Measurements from ENCODE around the gene AGMO. TPM values are rescaled to one million over a fixed set of nuclear protein-coding genes. Genes with fewer than 3 reads are reported as not detected.

AGMO gene
- polyA plus RNA-seq, 2 of the 4 experiments (the other 2 are of a cell fraction): 2.6 to 7.9 TPM

- H3K27ac ChIP-seq: no peak overlapping the region
- ATAC-seq (no peak), DNase-seq (ENCODE audit: low read depth in 1 of 2, low spot score in 1 of 2) (no peak), FAIRE-seq (no peak)
- TF ChIP-seq RARB (CRISPR knock-in tag; IDR thresholded peaks at IDR 0.05) (no peak), BHLHE40 (IDR thresholded peaks at IDR 0.05; ENCODE audit: low read depth, low read length) (no peak), E2F6 (IDR thresholded peaks at IDR 0.05; ENCODE audit: borderline replicate concordance, low read depth) (no peak), CEBPB (IDR thresholded peaks at IDR 0.05) (no peak), POLR2AphosphoS2 (conservative IDR thresholded peaks at IDR 0.05; ENCODE audit: low read length) (no peak), RNF2 (IDR thresholded peaks at IDR 0.05; ENCODE audit: borderline replicate concordance, low read depth) (no peak), ZSCAN20 (CRISPR knock-in tag; IDR thresholded peaks at IDR 0.05) (no peak)
- no peak overlapping the region for H3K4me3 ChIP-seq
- POLR2A ChIA-PET: no interaction called here
- no peak overlapping the region for H3K4me2 ChIP-seq
- WGBS (ENCODE audit: missing lambda C conversion rate): 18% methylated on average over 1 of the region's 1 CpG
- no peaks in the 10 kb centered on the region for H3K9me3 ChIP-seq
- no peaks in the 10 kb centered on the region for H3K4me1 ChIP-seq
- CTCF ChIA-PET: no interaction called here
Observed at GRCh38 chr7:15370441-15370840, 191.4 kb downstream of the AGMO start.

- no peaks in the 10 kb centered on the region for H3K9me3 ChIP-seq
- no peak for TF ChIP-seq CBX2 (IDR thresholded peaks at IDR 0.05; ENCODE audit: borderline replicate concordance, low read depth)
- TF ChIP-seq TP53 (CRISPR knock-in tag; IDR thresholded peaks at IDR 0.05): no peak
- no peak for TF ChIP-seq POLR2A (IDR thresholded peaks at IDR 0.05; ENCODE audit: low read length)
- no peak for TF ChIP-seq RCOR1 (IDR thresholded peaks at IDR 0.05; ENCODE audit: low read depth, low read length)
- TF ChIP-seq HES2 (IDR thresholded peaks at IDR 0.05): no peak
- no peak for TF ChIP-seq EHMT2 (IDR thresholded peaks at IDR 0.05; ENCODE audit: low read depth)
- TF ChIP-seq POLR2AphosphoS2 (conservative IDR thresholded peaks at IDR 0.05; ENCODE audit: low read length): no peak
- no peak for TF ChIP-seq EHF (CRISPR knock-in tag; IDR thresholded peaks at IDR 0.05)
- TF ChIP-seq FOXS1 (CRISPR knock-in tag; IDR thresholded peaks at IDR 0.05): no peak
- no peak for TF ChIP-seq MYC (IDR thresholded peaks at IDR 0.05; ENCODE audit: borderline replicate concordance, low read length)
- no peak for TF ChIP-seq USF2 (IDR thresholded peaks at IDR 0.05)
- TF ChIP-seq NFE2L2 (conservative IDR thresholded peaks at IDR 0.05; ENCODE audit: low read length): no peak
- TF ChIP-seq HOXB13 (CRISPR knock-in tag; IDR thresholded peaks at IDR 0.05; ENCODE audit: low read depth): no peak
- no peak for TF ChIP-seq ZC3H11A (IDR thresholded peaks at IDR 0.05)
- no peak for TF ChIP-seq MAX (IDR thresholded peaks at IDR 0.05)
- TF ChIP-seq ZSCAN20 (CRISPR knock-in tag; IDR thresholded peaks at IDR 0.05): no peak
- TF ChIP-seq CTCF (IDR thresholded peaks at IDR 0.05): no peak
- ChIA-PET CTCF (no interaction called here), POLR2A (no interaction called here)
- H3K4me3 ChIP-seq: no peak overlapping the region
- no peaks in the 10 kb centered on the region for H3K4me1 ChIP-seq
- FAIRE-seq (no peak), ATAC-seq (no peak), DNase-seq (ENCODE audit: low read depth in 1 of 2, low spot score in 1 of 2) (no peak)
- WGBS (ENCODE audit: missing lambda C conversion rate): 27% methylated on average over 1 of the region's 1 CpG
- H3K27ac ChIP-seq: no peak overlapping the region
- no peak overlapping the region for H3K4me2 ChIP-seq
Observed at GRCh38 chr7:15368653-15369052, 193.2 kb downstream of the AGMO start.

GRCh38 chr7:15367897-15368296 lies 193.9 kb downstream of the AGMO start:
- TF ChIP-seq MAFK (IDR thresholded peaks at IDR 0.05; ENCODE audit: partially characterized antibody): peak; percentile 50
- TF ChIP-seq FOXS1 (CRISPR knock-in tag; IDR thresholded peaks at IDR 0.05): no peak
- H3K4me1 ChIP-seq: no peaks in the 10 kb centered on the region
- H3K4me2 ChIP-seq: no peak overlapping the region
- H3K4me3 ChIP-seq: no peak overlapping the region
- ATAC-seq (no peak), FAIRE-seq (no peak), DNase-seq (ENCODE audit: low read depth in 1 of 2, low spot score in 1 of 2) (no peak)
- POLR2A ChIA-PET: no interaction called here
- H3K27ac ChIP-seq: no peak overlapping the region
- WGBS (ENCODE audit: missing lambda C conversion rate): 47% methylated on average over 3 of the region's 3 CpGs
- CTCF ChIA-PET: no interaction called here
- no peaks in the 10 kb centered on the region for H3K9me3 ChIP-seq
